H9 (cell line): Measurements from ENCODE around the gene HHEX. TPM values are rescaled to one million over a fixed set of nuclear protein-coding genes. Genes with fewer than 3 reads are reported as not detected.

Experiments
- DNase-seq: peaks from one replicate; pipeline ENCODE4 v3.0.0-alpha.2; 2017
- H2AFZ ChIP-seq: one replicate; pipeline ENCODE4 v1.6.1; 2013; ENCODE audit warnings: mild to moderate bottlenecking, low read length, control low read depth, moderate library complexity
- H2AK5ac ChIP-seq: 2 replicates; pipeline ENCODE4 v1.6.1; 2013; ENCODE audit warnings: low read length, control low read depth, mixed read lengths; ENCODE audit not compliant: insufficient read length
- H2BK120ac ChIP-seq: one replicate; pipeline ENCODE4 v1.6.1; 2013; ENCODE audit warnings: low read depth, mild to moderate bottlenecking, low read length, control low read depth, inconsistent platforms; ENCODE audit not compliant: poor library complexity, severe bottlenecking
- H2BK12ac ChIP-seq: 2 replicates; pipeline ENCODE4 v1.6.1; 2013; ENCODE audit warnings: low read length, control low read depth, mixed read lengths, low read depth; ENCODE audit not compliant: insufficient read length
- H2BK15ac ChIP-seq: 2 replicates; pipeline ENCODE4 v1.6.1; 2013; ENCODE audit warnings: low read depth, low read length, control low read depth
- H2BK20ac ChIP-seq: one replicate; pipeline ENCODE4 v1.6.1; 2013; ENCODE audit warnings: low read depth, mild to moderate bottlenecking, low read length, control low read depth, inconsistent platforms; ENCODE audit not compliant: poor library complexity, severe bottlenecking
- H2BK5ac ChIP-seq: 2 replicates; pipeline ENCODE4 v1.6.1; 2013; ENCODE audit warnings: low read length, control low read depth, mixed read lengths; ENCODE audit not compliant: insufficient read length
- H3K14ac ChIP-seq: 2 replicates; pipeline ENCODE4 v1.6.1; 2013; ENCODE audit warnings: low read length, control low read depth; ENCODE audit not compliant: insufficient read depth
- H3K18ac ChIP-seq: 2 replicates; pipeline ENCODE4 v1.6.1; 2013; ENCODE audit warnings: low read depth, mild to moderate bottlenecking, mixed read lengths, low read length, control low read depth; ENCODE audit not compliant: insufficient read length
- H3K23ac ChIP-seq: 2 replicates; pipeline ENCODE4 v1.6.1; 2013; ENCODE audit warnings: low read length, control low read depth, mixed read lengths, low read depth; ENCODE audit not compliant: insufficient read length
- H3K23me2 ChIP-seq: 2 replicates; pipeline ENCODE4 v1.6.1; 2013; ENCODE audit warnings: low read depth, mild to moderate bottlenecking, mixed read lengths, low read length, control low read depth; ENCODE audit not compliant: insufficient read length, poor library complexity, severe bottlenecking
- H3K27ac ChIP-seq: 2 replicates; pipeline ENCODE4 v1.5.1; 2013; ENCODE audit warnings: low read length, control low read depth, mixed read lengths, low read depth; ENCODE audit not compliant: insufficient read length
- H3K27me3 ChIP-seq: 2 replicates; pipeline ENCODE4 v1.6.1; 2013; ENCODE audit warnings: low read length, control low read depth, inconsistent platforms; ENCODE audit not compliant: insufficient read depth
- H3K4ac ChIP-seq: 2 replicates; pipeline ENCODE4 v1.6.1; 2013; ENCODE audit warnings: low read depth, mild to moderate bottlenecking, control low read depth, inconsistent platforms, low read length, moderate library complexity
- H3K4me1 ChIP-seq: 2 replicates; pipeline ENCODE4 v1.6.1; 2013; ENCODE audit warnings: low read length, control low read depth, inconsistent platforms; ENCODE audit not compliant: insufficient read depth
- H3K4me2 ChIP-seq: 2 replicates; pipeline ENCODE4 v1.6.1; 2013; ENCODE audit warnings: low read length, control low read depth, mixed read lengths; ENCODE audit not compliant: insufficient read length, insufficient read depth
- H3K56ac ChIP-seq: 2 replicates; pipeline ENCODE4 v1.6.1; 2013; ENCODE audit warnings: low read depth, mild to moderate bottlenecking, mixed read lengths, low read length, control low read depth; ENCODE audit not compliant: insufficient read length
- H3K79me1 ChIP-seq: 2 replicates; pipeline ENCODE4 v1.6.1; 2013; ENCODE audit warnings: low read depth, mild to moderate bottlenecking, moderate library complexity, low read length, control low read depth, inconsistent platforms; ENCODE audit not compliant: insufficient read depth, poor library complexity, severe bottlenecking
- H3K79me2 ChIP-seq: 2 replicates; pipeline ENCODE4 v1.6.1; 2013; ENCODE audit warnings: low read length, control low read depth, inconsistent platforms; ENCODE audit not compliant: insufficient read depth
- H3K9ac ChIP-seq: 2 replicates; pipeline ENCODE4 v1.6.1; 2013; ENCODE audit warnings: low read length, control low read depth, mixed read lengths; ENCODE audit not compliant: insufficient read length; ENCODE audit errors: extremely low read depth
- H3K9me3 ChIP-seq: one replicate; pipeline ENCODE4 v1.6.1; 2013; ENCODE audit warnings: low read depth, low read length, inconsistent platforms; ENCODE audit not compliant: control insufficient read depth
- H3T11ph ChIP-seq: one replicate; pipeline ENCODE4 v1.6.1; 2013; ENCODE audit warnings: mild to moderate bottlenecking, low read length, control low read depth, inconsistent platforms
- H4K20me1 ChIP-seq: one replicate; pipeline ENCODE4 v1.6.1; 2013; ENCODE audit not compliant: control insufficient read depth, insufficient read length, insufficient read depth
- H4K5ac ChIP-seq: 2 replicates; pipeline ENCODE4 v1.6.1; 2013; ENCODE audit warnings: low read depth, mild to moderate bottlenecking, mixed read lengths, low read length, control low read depth; ENCODE audit not compliant: insufficient read length
- H4K8ac ChIP-seq: replicated peaks from 2 replicates; pipeline ENCODE4 v1.6.1; 2013; ENCODE audit warnings: low read length, control low read depth, mixed read lengths, low read depth; ENCODE audit not compliant: insufficient read length
- H4K91ac ChIP-seq: 2 replicates; pipeline ENCODE4 v1.6.1; 2013; ENCODE audit warnings: low read depth, mild to moderate bottlenecking, moderate library complexity, mixed read lengths, low read length, control low read depth; ENCODE audit not compliant: insufficient read length
- H3K27ac Mint-ChIP-seq, 3 experiments: 2 replicates in 2 of 3; 3 replicates in 1 of 3; pipeline ENCODE4 v1.8.0; 2020 to 2021; ENCODE audit warnings: mixed read lengths in 3 of 3, mild to moderate bottlenecking in 1 of 3, moderate library complexity in 1 of 3
- H3K27me3 Mint-ChIP-seq: 2 replicates; pipeline ENCODE4 v1.8.0; 2021; ENCODE audit warnings: low read depth, mild to moderate bottlenecking, moderate library complexity, mixed read lengths
- H3K36me3 Mint-ChIP-seq, 3 experiments: 2 replicates in 2 of 3; 3 replicates in 1 of 3; pipeline ENCODE4 v1.8.0; 2020 to 2021; ENCODE audit warnings: low read depth in 3 of 3, mixed read lengths in 3 of 3; ENCODE audit not compliant: insufficient read depth in 1 of 3
- H3K4me1 Mint-ChIP-seq, 2 experiments: 2 replicates each; pipeline ENCODE4 v1.8.0; 2020; ENCODE audit warnings: mixed read lengths in 2 of 2
- H3K4me3 Mint-ChIP-seq, 2 experiments: 2 replicates in 1 of 2; 3 replicates in 1 of 2; pipeline ENCODE4 v1.8.0; 2020 to 2021; ENCODE audit warnings: mild to moderate bottlenecking in 2 of 2, mixed read lengths in 2 of 2, moderate library complexity in 1 of 2
- H3K9me3 Mint-ChIP-seq, 2 experiments: 2 replicates in 1 of 2; 3 replicates in 1 of 2; pipeline ENCODE4 v1.8.0; 2020; ENCODE audit warnings: mild to moderate bottlenecking in 2 of 2, mixed read lengths in 2 of 2, moderate library complexity in 1 of 2
- CTCF ChIP-seq: fragments of 200-600 bp; sonication (generic); conservative IDR thresholded peaks from 3 replicates; pipeline ENCODE4 v1.8.0; 2021; ENCODE audit warnings: antibody characterized with exemption, mild to moderate bottlenecking
- WGBS: extraction: QIAGEN DNeasy Blood & Tissue Kit; methylation state at CpG from one replicate; pipeline ENCODE4 v1.1.7; 2013; ENCODE audit warnings: missing lambda C conversion rate, low lambda C conversion rate, mixed read lengths; ENCODE audit not compliant: insufficient read length; ENCODE audit errors: extremely low coverage; 5-methylcytosine and 5-hydroxymethylcytosine counted together
- total RNA-seq: library from RNA; stranded (reverse); gene quantifications from 2 replicates; pipeline ENCODE4 v1.2.1, GENCODE V29; 2021

HHEX gene
- total RNA-seq, 1 experiment from 2014 or later = 2.2 TPM

- WGBS = no CpG with 5 or more reads among the region's 5 CpGs
- no peak for TF ChIP-seq CTCF
- H3K9ac ChIP-seq = no peak overlapping the region
- H3K9me3 ChIP-seq = no peaks in the 10 kb centered on the region
- H3K4me2 ChIP-seq = no peak overlapping the region
- H2BK12ac ChIP-seq = no peak overlapping the region
- no peak overlapping the region for H3T11ph ChIP-seq
- no peak overlapping the region for H3K23ac ChIP-seq
- Mint-ChIP-seq H3K4me1 (peaks cover 6 to 9% of the 10 kb centered on the region in 2 experiments), H3K27me3 (no peaks in the 10 kb centered on the region; the same call in 1 of the 2 replicates), H3K27ac (no peak overlapping the region), H3K4me3 (no peak overlapping the region), H3K9me3 (peaks cover under 1 to 1% of the 10 kb centered on the region in 2 experiments; a peak in 1 of 5 replicates), H3K36me3 (peaks cover 6 to 27% (median 23%) of the 10 kb centered on the region in 3 experiments; a peak in 6 of 7 replicates)
- H4K20me1 ChIP-seq = no peaks in the 10 kb centered on the region
- no peak overlapping the region for H2AFZ ChIP-seq
- H2AK5ac ChIP-seq = no peak overlapping the region
- H3K79me2 ChIP-seq = no peaks in the 10 kb centered on the region
- H3K27me3 ChIP-seq = no peaks in the 10 kb centered on the region
- no peak overlapping the region for H3K56ac ChIP-seq
- no peak overlapping the region for H3K14ac ChIP-seq
- no peak overlapping the region for H2BK120ac ChIP-seq
- H4K8ac ChIP-seq = no peak overlapping the region
- no peak overlapping the region for H3K4ac ChIP-seq
- H3K4me1 ChIP-seq = no peaks in the 10 kb centered on the region
- no peaks in the 10 kb centered on the region for H3K23me2 ChIP-seq
- H2BK15ac ChIP-seq = no peak overlapping the region
- H3K27ac ChIP-seq = no peak overlapping the region
- H3K18ac ChIP-seq = no peak overlapping the region
- no peak for DNase-seq
- no peak overlapping the region for H2BK20ac ChIP-seq
- no peak overlapping the region for H4K5ac ChIP-seq
- H2BK5ac ChIP-seq = no peak overlapping the region
- no peaks in the 10 kb centered on the region for H3K79me1 ChIP-seq
- no peak overlapping the region for H4K91ac ChIP-seq
Observed at GRCh38 chr10:92657024-92657423, 32.7 kb upstream of the HHEX start.
